ENCODE results near the gene EPB41L4A.

DNA sequence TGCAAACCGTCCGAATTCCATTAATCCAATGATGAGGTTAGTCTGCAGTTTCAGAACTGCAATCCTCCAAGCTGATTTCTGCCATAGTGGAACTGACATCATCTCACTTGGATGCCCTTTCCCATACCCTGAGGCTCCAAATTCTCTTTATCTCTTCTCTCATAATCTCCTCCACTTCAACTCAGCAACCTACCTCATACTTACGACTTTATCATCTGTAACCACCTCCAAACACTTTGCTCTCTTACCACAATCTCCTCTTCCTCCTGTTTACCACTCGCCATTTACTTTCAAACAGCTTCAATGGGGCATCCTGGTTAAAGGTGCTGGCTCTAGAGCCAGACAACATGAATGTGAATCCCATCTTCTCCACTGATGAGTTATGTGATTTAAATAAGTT lies 223.2 kb downstream of the EPB41L4A start:
- TF ChIP-seq POLR2AphosphoS5 (IDR thresholded peaks at IDR 0.05; ENCODE audit: insufficient read depth in 1 of 2, low read depth in 1 of 2) (no peak), POLR2A (IDR thresholded peaks at IDR 0.05) (no peak)
- TF ChIP-seq, protein P1, sequence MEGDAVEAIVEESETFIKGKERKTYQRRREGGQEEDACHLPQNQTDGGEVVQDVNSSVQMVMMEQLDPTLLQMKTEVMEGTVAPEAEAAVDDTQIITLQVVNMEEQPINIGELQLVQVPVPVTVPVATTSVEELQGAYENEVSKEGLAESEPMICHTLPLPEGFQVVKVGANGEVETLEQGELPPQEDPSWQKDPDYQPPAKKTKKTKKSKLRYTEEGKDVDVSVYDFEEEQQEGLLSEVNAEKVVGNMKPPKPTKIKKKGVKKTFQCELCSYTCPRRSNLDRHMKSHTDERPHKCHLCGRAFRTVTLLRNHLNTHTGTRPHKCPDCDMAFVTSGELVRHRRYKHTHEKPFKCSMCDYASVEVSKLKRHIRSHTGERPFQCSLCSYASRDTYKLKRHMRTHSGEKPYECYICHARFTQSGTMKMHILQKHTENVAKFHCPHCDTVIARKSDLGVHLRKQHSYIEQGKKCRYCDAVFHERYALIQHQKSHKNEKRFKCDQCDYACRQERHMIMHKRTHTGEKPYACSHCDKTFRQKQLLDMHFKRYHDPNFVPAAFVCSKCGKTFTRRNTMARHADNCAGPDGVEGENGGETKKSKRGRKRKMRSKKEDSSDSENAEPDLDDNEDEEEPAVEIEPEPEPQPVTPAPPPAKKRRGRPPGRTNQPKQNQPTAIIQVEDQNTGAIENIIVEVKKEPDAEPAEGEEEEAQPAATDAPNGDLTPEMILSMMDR (IDR thresholded peaks at IDR 0.05) = no peak
